ENCODE results near the gene PLAGL2.

Gene PLAGL2

DNA sequence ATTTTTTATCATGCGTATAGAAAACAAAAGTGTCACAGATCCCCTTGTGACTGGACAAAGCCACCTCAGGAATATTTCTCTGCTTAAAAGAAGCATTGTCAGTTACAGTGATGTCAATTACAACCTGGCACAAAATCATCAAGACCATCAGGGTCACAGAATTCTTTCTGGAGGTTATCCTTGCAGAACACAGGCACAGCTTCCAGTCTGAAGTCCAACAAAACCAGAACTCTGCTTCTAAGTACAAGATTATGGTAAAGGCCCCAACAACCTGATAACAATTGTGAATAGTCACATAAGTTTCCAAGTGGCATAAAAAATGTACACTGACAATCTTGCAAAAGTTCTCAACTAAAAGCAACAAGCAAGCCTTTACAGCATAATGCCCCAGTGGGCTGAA is 21.0 kb downstream of the PLAGL2 start:
- H3K4me2 ChIP-seq (ENCODE audit: low read depth, low read length): no peak overlapping the region
- no peaks in the 10 kb centered on the region for H3K9me3 ChIP-seq (replicated peaks; ENCODE audit: insufficient read depth, low read length)
- H3K79me2 ChIP-seq (ENCODE audit: low read length): no peaks in the 10 kb centered on the region
- H3K4me3 ChIP-seq (ENCODE audit: low read length): no peak overlapping the region
- no peaks in the 10 kb centered on the region for H3K4me1 ChIP-seq (ENCODE audit: low read length)
- DNase-seq: no peak
- H3K9ac ChIP-seq (ENCODE audit: low read length): no peak overlapping the region
- no peak overlapping the region for H2AFZ ChIP-seq (ENCODE audit: low read length)
- TF ChIP-seq, protein P1, sequence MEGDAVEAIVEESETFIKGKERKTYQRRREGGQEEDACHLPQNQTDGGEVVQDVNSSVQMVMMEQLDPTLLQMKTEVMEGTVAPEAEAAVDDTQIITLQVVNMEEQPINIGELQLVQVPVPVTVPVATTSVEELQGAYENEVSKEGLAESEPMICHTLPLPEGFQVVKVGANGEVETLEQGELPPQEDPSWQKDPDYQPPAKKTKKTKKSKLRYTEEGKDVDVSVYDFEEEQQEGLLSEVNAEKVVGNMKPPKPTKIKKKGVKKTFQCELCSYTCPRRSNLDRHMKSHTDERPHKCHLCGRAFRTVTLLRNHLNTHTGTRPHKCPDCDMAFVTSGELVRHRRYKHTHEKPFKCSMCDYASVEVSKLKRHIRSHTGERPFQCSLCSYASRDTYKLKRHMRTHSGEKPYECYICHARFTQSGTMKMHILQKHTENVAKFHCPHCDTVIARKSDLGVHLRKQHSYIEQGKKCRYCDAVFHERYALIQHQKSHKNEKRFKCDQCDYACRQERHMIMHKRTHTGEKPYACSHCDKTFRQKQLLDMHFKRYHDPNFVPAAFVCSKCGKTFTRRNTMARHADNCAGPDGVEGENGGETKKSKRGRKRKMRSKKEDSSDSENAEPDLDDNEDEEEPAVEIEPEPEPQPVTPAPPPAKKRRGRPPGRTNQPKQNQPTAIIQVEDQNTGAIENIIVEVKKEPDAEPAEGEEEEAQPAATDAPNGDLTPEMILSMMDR (IDR thresholded peaks at IDR 0.05; ENCODE audit: low read length): no peak
- H3K36me3 ChIP-seq (replicated peaks; ENCODE audit: insufficient read depth, low read length): no peaks in the 10 kb centered on the region
- no peaks in the 10 kb centered on the region for H3F3A ChIP-seq (ENCODE audit: insufficient read depth, low read length)
- no peaks in the 10 kb centered on the region for H3K27me3 ChIP-seq (replicated peaks; ENCODE audit: insufficient read depth, low read length)
- no peak overlapping the region for H3K27ac ChIP-seq (ENCODE audit: low read length)
- H4K20me1 ChIP-seq (ENCODE audit: insufficient read depth, low read length): no peaks in the 10 kb centered on the region
- no peaks in the 10 kb centered on the region for H3K9me2 ChIP-seq (replicated peaks; ENCODE audit: insufficient read depth, low read length)

DNA sequence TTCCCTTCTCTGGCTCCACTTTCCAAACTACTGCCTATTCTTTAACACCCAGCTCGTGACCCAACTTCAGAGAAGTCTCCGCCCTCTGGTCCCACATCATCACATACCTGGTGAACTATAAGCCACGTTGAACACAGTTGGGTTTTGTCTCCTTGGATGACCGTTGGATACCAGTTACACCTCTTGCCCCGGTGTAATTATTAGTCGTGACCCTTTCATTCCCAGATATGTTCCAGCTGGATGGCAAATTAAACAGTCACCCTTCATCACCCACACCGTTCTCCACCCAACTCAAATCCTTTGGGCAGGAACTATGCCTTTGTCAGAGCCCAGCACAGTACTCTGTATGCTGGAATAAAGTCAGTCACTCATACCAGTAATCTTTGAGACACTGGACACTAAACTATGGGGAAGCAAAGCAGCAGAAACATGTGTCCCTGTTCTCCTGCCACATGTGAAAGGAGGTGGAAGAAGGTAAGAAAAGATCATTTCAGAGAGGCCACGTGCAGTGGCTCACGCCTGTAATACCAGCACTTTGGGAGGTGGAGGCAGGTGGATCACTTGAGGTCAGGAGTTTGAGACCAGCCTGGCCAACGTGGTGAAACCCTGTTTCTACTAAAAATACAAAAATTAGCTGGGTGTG is 22.5 kb downstream of the PLAGL2 start:
- Histone ChIP-seq H3K4me1 (ENCODE audit: low read length) (no peaks in the 10 kb centered on the region), H3K9ac (ENCODE audit: low read length) (no peak overlapping the region), H3K9me3 (replicated peaks; ENCODE audit: insufficient read depth, low read length) (no peaks in the 10 kb centered on the region), H2AFZ (ENCODE audit: low read length) (no peak overlapping the region), H3K36me3 (replicated peaks; ENCODE audit: insufficient read depth, low read length) (no peaks in the 10 kb centered on the region), H3K27ac (ENCODE audit: low read length) (no peak overlapping the region), H3F3A (ENCODE audit: insufficient read depth, low read length) (no peaks in the 10 kb centered on the region), H3K4me2 (ENCODE audit: low read depth, low read length) (no peak overlapping the region), H3K4me3 (ENCODE audit: low read length) (no peak overlapping the region), H3K27me3 (replicated peaks; ENCODE audit: insufficient read depth, low read length) (no peaks in the 10 kb centered on the region), H3K79me2 (ENCODE audit: low read length) (no peaks in the 10 kb centered on the region), H4K20me1 (ENCODE audit: insufficient read depth, low read length) (no peaks in the 10 kb centered on the region), H3K9me2 (replicated peaks; ENCODE audit: insufficient read depth, low read length) (no peaks in the 10 kb centered on the region)
- no peak for DNase-seq
- TF ChIP-seq EZH2phosphoT487 (IDR thresholded peaks at IDR 0.05; ENCODE audit: low read length) (no peak), EZH2 (optimal IDR thresholded peaks at IDR 0.05; ENCODE audit: low read depth, low read length) (no peak)
- TF ChIP-seq, protein P1 (IDR thresholded peaks at IDR 0.05; ENCODE audit: low read length): no peak

DNA sequence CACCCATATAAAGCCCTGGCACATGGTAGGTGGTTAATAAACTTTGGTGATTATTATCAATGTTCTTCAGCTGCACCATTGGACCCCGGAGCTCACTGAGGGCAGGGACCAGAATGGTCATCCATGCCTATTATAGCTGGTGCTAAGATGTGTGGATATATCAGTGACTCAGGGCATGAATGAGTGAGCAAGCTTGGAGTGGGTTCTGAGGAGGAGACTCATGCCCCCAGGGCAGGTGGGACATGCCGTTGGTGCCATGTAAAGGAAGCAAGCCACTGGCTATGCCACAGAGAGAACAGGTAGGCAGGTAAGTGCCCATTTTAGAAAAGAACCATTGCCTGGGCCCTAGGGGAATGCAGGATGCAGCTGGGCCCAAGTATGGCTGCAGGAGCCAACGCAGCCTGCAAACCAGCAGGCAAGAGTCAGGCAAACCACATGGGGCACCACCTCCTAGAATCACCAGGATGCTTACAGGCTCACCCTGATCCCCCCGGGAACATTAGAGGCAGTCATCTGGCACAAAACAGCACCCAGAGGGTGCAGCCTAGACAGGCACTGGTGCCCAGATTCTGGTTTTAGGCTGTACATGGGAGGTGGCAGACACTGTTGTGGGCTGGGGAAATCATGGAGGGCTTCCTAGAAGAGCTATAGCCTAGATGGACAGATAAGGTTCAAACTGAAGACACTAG is 23.5 kb downstream of the PLAGL2 start:
- no peaks in the 10 kb centered on the region for H3K36me3 ChIP-seq (replicated peaks; ENCODE audit: insufficient read depth, low read length)
- H3K79me2 ChIP-seq (ENCODE audit: low read length): no peaks in the 10 kb centered on the region
- H3F3A ChIP-seq (ENCODE audit: insufficient read depth, low read length): peaks cover 8% of the 10 kb centered on the region
- no peaks in the 10 kb centered on the region for H3K27me3 ChIP-seq (replicated peaks; ENCODE audit: insufficient read depth, low read length)
- no peaks in the 10 kb centered on the region for H3K9me3 ChIP-seq (replicated peaks; ENCODE audit: insufficient read depth, low read length)
- DNase-seq: no peak
- no peak overlapping the region for H2AFZ ChIP-seq (ENCODE audit: low read length)
- TF ChIP-seq EZH2 (optimal IDR thresholded peaks at IDR 0.05; ENCODE audit: low read depth, low read length): no peak
- TF ChIP-seq, protein P1 (IDR thresholded peaks at IDR 0.05; ENCODE audit: low read length): no peak
- TF ChIP-seq EZH2phosphoT487 (IDR thresholded peaks at IDR 0.05; ENCODE audit: low read length): no peak
- peaks cover 7% of the 10 kb centered on the region for H3K4me1 ChIP-seq (ENCODE audit: low read length)
- H3K9ac ChIP-seq (ENCODE audit: low read length): no peak overlapping the region
- no peak overlapping the region for H3K27ac ChIP-seq (ENCODE audit: low read length)
- no peaks in the 10 kb centered on the region for H4K20me1 ChIP-seq (ENCODE audit: insufficient read depth, low read length)
- H3K4me2 ChIP-seq (ENCODE audit: low read depth, low read length): no peak overlapping the region
- H3K9me2 ChIP-seq (replicated peaks; ENCODE audit: insufficient read depth, low read length): no peaks in the 10 kb centered on the region
- H3K4me3 ChIP-seq (ENCODE audit: low read length): no peak overlapping the region
